Measurements from ENCODE around the gene COMP.

DNA sequence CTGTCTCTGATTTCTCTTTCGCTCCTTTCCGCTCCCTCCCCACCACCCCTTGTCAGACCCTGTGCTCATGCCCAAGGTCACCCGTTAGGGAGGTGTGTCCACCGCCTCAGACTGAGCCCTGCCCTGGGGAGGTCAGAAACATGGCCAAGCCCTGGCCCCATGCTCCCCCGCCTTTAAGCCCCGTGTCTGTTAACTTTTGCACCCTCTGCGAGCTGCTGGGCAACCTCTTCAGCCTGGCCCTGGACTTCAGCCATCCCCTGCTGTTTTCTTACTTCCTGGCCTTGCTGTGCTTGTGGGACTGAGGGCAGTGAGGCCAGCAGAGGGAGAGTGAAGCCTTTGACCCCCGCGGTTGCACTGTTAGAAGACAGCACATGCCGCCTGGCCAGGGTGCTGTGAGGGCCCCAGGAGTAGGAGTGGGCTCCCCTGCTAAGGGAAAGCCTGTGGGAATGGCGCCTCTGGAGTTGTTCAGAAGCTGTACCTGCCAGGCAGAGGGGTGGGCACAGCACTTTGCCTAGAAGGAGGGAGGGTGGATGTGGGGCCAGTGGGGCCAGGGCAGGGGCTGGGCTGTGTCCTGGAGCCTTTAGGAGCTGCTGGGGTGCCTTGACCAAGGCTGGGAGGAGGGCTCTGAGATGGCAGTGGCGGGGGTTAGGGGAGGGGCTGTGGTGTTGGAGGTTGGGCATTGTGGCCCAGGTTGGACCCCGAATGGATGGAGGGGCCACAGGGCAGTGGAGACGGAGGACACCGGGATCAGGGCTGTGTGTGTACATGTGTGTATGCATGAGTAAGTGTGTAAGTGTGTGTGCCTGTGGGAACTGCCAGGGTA, 48.6 kb upstream of the COMP start:
- TF ChIP-seq, protein P1, sequence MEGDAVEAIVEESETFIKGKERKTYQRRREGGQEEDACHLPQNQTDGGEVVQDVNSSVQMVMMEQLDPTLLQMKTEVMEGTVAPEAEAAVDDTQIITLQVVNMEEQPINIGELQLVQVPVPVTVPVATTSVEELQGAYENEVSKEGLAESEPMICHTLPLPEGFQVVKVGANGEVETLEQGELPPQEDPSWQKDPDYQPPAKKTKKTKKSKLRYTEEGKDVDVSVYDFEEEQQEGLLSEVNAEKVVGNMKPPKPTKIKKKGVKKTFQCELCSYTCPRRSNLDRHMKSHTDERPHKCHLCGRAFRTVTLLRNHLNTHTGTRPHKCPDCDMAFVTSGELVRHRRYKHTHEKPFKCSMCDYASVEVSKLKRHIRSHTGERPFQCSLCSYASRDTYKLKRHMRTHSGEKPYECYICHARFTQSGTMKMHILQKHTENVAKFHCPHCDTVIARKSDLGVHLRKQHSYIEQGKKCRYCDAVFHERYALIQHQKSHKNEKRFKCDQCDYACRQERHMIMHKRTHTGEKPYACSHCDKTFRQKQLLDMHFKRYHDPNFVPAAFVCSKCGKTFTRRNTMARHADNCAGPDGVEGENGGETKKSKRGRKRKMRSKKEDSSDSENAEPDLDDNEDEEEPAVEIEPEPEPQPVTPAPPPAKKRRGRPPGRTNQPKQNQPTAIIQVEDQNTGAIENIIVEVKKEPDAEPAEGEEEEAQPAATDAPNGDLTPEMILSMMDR (IDR thresholded peaks at IDR 0.05): no peak
- no peak for TF ChIP-seq POLR2A (IDR thresholded peaks at IDR 0.05)
